ENCODE measurements around the gene CUL3.

The CUL3 gene

DNA sequence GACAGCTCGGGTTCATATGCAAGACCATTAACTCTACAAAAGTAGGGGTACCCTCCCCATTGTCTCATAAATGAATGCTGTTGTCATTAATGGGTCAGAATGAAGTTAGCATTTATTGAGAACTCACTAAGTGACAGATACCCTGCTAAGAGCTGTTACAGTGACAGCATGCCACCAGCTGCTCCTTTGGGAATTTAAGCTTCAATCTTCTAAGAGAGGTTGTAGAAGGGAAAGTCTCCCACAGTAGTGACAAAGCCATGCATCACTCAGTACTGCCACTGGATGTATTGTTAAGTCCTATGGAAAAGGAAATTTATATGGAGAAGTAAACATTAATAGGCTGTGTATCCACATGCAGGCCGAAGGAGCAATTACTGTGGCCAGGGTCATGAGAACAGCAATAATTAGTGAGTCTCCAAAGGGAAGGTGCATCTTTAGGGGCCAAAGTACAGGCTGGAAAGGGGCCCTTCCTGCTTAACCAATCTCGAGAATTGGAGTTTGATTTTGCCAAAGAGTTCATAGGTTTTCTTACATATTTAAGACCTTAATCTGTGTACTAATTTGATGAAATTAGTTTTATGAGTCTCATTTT is 118.8 kb downstream of the CUL3 start:
- no peak for DNase-seq

DNA sequence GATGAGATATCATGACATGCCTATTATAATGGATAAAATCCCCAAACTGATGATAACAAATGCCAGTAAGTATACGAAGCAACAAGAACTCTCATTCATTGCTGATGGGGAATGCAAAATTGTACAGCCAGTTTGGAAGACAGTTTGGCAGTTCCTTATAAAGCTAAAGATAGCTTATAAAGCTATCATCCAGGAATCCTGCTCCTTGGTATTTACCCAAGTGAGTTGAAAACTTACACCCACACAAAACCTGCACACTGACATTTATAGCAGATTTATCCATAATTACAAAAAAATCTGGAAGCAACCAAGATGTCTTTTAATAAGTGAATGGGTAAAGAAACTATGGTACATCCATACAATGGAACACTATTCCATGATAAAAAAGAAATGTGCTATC is 123.8 kb downstream of the CUL3 start:
- DNase-seq, result no peak

- DNase-seq, result no peak
These were observed 127.6 kb downstream of the CUL3 start for GRCh38 chr2:224457408-224458096.

- DNase-seq, result no peak
These were observed 131.3 kb downstream of the CUL3 start for GRCh38 chr2:224453892-224454291.

- peak in 1 of 2 donors; percentile 15 for DNase-seq
These were observed 135.7 kb downstream of the CUL3 start for GRCh38 chr2:224449212-224450147.

DNA sequence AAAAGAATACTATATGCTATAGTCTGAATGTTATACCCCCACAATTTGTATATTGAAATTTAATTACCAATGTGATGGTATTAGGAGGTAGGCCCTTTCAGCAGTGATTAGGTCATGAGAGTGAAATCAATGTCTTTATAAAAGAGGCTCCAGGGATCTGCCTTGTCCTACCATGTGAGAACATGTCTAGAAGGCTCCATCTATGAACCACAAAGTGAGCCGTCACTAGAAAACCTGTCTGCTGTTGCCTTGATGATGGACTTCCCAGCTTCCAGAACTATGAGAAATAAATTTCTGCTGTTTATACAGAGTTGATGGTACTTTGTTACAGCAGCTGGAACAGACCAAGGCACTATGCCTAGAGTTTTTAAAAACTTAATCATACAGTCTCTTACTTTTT is 136.9 kb downstream of the CUL3 start:
- DNase-seq, result no peak

- no peak for DNase-seq
These were observed 140.4 kb downstream of the CUL3 start for GRCh38 chr2:224444783-224445182.

DNA sequence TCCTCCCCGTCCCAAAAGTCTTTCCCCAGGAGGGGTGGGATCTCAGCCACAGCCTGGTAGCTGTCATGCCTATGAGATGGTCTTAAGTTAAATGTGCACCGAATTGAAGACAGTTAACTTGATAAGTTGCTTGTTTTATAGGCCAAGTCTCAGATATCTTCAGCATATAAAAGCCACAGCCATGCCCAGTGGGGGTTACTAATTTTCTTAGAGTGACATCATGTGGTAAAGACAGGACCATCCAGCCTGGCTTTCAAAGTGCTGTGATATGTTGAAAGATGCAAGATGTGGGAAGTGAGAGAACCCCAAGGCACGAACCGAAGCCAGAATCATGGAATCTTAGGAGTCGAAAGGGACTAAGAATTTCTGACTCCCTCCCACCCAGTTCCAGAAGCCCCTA is 141.1 kb downstream of the CUL3 start:
- DNase-seq, result no peak

GRCh38 chr2:224442071-224442967 is 142.8 kb downstream of the CUL3 start:
- no peak for DNase-seq

- no peak for DNase-seq
These were observed 144.2 kb downstream of the CUL3 start for GRCh38 chr2:224440988-224441387.

DNA sequence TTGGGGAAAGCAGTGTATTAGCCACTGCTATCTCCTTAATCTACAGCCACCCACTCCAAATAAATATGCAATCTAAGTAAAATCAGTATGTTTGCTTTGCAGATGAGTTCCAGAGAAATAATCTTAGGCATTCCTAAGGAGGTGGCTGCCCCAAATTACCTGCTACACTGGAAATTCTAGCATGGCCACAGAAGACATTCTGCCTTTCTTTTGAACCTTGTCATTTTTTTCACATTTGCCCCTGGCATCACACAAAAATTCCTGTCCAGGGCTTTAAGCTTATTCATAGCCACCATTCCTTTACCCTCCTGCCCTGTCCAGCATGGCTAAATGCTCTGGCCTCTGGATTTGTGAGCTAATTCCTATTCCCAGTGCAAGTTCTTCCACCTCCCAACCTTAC is 146.4 kb downstream of the CUL3 start:
- DNase-seq, result no peak

GRCh38 chr2:224436634-224437033 is 148.5 kb downstream of the CUL3 start:
- no peak for DNase-seq

DNA sequence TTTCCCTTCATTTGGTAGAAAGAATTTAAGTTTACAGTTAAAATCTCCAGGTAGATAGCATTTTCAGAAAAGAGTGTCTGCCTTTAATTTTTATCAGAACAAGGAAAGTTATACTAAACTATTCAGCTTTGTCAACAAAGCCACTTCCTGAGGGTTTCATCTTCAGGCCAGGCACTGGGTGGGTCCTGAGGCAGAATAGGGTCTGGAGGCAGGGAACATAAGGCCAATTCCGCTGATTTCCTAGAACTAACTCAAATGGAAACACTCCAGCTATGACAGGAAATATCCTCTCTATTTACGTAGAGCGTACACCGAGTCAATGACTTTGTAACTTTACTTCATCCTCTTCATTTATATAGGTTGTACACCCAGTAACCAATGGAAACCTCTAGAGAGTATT is 150.5 kb downstream of the CUL3 start:
- no peak for DNase-seq

GRCh38 chr2:224433442-224433841 is 151.7 kb downstream of the CUL3 start:
- DNase-seq, result no peak

DNA sequence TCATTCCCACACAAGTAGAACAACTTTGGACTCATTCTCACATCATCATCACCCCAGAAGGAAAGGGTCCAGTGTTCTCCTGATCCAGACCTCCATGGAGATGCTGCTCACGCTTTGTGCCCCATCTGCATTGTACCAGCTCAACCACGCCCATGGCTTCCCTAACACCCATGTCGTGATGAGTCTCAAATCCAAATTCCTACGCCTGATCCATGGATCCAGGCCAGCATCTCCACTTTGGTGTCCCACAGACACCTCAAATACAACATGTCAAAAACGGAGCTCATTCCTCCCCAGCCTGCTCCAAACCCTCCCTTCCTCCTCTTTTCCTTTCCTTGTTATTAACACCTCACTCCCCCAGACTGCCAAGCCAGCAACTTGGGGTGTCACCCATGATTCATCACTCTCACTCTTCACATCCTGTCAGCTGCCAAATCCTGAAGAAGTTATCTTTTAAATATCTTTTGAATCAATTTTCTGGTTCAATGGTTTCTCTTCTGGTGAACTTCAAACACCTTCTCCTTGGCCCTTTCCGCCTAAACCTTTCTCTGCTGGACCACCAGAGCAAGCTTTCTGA is 153.1 kb downstream of the CUL3 start:
- peak in 1 of 2 donors; percentile 46 for DNase-seq

GRCh38 chr2:224429441-224429810 is 155.7 kb downstream of the CUL3 start:
- no peak for DNase-seq

DNA sequence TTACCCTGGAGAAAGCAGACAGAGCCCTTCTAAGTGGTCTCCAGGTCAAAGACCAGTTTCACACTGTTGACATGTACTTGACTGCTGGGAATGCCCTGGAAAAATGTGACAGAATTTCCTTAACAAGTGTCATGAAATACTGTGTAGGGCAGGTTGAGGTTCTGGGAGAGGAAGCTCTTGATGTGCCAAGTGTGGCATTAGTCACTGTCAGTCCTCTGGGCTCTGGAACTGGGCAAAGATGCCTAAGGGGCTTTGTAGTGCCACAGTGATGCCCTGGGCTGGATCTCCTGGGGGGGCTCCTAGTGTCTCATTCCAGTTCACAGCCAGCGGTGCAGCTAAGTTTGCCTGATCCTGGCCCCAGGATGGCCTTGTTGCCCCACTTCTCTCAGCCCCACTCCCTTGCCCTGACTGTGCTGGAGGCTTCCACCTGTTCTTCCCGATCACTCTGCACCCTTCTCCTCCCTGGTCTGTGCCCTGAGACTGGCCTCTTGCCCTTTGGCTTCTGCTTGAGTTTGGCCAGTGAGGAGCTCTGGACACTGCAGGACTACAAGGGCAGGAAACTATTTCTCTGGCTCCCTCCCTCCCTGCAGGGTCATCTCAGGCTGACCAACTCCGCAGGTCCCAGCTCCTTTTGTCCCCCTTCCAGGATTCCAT is 156.2 kb downstream of the CUL3 start:
- DNase-seq, result no peak

GRCh38 chr2:224427471-224427870 is 157.7 kb downstream of the CUL3 start:
- DNase-seq, result no peak

DNA sequence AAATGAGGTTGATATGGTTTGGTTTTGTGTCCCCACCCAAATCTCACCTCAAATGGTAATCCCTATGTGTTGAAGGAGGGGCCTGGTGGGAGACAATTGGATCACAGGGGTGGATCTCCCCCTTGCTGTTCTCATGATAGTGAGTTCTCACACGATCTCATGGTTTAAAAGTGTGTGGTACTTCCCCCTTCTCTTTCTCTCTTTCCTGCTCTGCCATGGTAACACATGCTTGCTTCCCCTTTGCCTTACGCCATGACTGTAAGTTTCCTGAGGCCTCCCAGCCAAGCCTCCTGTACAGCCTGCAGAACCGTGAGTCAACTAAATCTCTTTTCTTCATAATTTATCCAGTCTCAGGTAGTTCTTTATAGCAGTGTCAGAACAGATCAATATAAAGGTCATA is 158.5 kb downstream of the CUL3 start:
- DNase-seq, result peak in 1 of 2 donors; percentile 23

- no peak for DNase-seq
These were observed 164.1 kb downstream of the CUL3 start for GRCh38 chr2:224421065-224421464.

All from bone marrow (tissue), 2 donors.